HG02970 (cell line): ENCODE results near the gene FOXN3.

Experiments used
- ATAC-seq: cut with Tn5 transposase; IDR thresholded peaks from one replicate; pipeline ENCODE4 v1.9.1; 2021; ENCODE audit warnings: mild to moderate bottlenecking, moderate library complexity, moderate number of reproducible peaks; ENCODE audit not compliant: unreplicated experiment, low FRiP score

FOXN3 gene

DNA sequence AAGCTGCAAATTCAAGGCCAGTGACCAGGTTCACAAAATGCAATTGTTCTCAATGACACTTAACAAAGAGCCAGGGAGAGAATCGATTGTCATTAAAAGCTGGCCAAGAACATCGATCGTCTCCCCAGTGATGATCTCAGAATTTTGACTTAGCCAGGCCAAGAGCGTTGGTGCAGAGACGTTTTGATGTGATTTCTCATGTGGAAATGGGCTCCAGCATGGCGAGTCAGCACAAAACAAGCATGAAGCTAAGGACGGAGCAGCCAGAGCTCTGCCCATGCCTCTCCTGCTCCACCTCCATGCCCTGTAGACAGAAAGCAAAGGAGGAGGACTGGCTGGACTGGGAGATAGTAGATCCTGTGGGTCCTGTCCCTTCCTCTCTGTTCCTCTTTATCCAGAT is 270.8 kb downstream of the FOXN3 start:
- ATAC-seq, result no peak

DNA sequence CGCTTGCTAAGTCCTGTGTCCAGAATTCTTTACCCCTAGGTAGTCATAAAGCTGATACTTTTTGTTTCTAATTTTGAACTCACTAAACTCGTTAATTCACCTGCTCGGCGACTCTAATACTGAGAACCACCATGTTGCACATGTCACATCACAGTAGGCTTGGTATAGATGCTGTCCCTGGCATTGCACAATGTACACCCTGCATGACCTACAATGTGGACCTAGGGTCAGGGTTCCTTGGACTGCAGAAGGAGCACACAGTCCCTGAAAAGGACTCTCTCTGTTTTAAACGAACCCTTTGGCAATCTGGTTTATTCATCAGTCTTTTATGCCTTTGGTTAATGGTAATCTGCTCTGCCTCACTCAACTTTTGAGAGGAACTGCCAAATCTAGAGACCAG is 272.4 kb downstream of the FOXN3 start:
- ATAC-seq, result no peak

DNA sequence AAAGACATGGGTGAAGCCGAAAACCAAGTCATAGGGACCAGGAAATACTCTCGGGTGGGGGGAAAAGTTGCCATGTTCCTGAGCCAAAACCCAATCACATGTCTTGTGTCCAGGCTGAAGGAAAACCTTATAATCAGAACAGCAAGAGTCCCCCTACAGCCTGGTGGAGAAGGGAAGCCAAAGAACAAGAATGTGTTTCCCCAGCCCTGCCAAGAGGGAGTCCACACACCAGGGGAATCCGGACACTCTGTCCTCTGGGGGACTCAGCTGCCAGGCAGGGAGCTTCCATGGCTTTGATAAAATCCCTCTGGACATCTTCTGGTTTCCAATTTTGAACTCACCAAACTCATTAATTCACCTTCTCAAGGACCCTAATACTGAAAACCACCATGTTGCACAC is 273.0 kb downstream of the FOXN3 start:
- ATAC-seq, result no peak

DNA sequence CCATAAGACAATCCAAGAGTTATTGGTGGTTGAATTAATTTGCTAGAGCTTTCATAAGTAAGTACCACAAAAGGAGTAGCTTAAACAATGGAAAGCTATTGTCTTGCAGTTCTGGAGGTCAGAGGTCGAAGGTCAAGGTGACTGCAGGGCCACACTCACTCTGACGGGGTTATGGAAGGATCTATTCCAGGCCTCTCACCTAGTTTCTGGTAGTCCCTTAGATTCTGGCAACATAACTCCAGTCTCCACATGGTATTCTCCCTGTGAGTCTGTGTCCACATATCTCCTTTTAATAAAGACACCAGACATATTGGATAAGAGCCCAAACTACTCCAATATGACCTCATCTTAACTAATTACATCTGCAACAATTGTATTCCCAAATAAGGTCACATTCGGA is 273.4 kb downstream of the FOXN3 start:
- ATAC-seq, result no peak

DNA sequence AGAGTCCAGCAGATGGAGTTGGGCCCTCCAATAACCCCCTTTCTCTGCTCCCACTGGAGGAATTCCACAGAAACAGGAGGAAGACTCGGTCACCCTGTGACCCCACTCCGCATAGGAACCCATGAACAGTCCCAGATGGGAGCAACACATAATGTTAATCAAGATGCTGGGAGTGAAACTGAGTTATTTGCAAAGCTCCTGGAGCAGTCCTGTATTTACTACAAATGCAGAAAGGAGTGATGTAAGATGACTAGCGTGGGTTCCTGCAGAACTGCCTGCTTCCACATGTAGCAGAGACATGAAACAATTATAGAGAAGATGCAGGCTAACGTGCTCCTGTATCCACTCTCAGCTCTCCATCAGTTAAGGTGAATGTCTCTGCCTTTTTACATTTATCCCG is 274.7 kb downstream of the FOXN3 start:
- no peak for ATAC-seq

DNA sequence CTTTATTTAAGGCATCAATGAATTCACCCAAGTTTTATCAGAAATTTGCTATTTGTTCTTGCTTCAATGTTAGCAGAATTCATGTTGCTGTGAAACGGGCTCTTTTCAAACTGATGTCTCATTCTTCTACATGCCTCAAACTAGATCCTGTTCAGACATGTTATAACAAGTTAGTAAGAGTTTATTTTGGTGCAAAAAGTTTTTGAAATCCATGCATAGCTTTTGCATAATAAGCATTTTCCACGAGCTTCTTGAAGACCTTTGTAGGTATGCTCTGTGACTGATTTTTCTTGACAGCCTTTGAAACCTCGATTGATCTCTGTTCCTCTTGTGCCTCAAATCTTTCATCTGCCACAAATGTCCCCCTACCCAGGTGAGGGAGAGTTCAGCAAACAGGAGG is 275.2 kb downstream of the FOXN3 start:
- no peak for ATAC-seq

DNA sequence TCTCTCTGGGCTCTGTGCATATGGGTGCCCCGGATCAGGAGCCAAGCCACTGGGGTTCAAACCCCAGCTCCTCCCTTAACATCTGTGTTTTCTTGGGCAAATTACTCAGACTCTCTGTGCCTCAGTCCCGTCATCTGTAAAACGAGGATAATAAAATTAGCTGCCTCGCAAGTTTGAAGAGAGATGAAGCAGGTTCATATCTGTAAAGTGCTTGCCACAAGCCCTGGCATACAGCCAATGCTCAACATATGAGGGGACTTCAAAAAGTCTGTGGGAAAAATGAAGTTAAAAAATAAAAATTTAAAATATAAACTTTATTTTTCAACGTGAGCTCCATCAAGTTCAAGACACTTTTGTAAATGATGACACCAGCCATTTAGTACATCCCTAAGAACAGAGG is 276.7 kb downstream of the FOXN3 start:
- ATAC-seq, result no peak

DNA sequence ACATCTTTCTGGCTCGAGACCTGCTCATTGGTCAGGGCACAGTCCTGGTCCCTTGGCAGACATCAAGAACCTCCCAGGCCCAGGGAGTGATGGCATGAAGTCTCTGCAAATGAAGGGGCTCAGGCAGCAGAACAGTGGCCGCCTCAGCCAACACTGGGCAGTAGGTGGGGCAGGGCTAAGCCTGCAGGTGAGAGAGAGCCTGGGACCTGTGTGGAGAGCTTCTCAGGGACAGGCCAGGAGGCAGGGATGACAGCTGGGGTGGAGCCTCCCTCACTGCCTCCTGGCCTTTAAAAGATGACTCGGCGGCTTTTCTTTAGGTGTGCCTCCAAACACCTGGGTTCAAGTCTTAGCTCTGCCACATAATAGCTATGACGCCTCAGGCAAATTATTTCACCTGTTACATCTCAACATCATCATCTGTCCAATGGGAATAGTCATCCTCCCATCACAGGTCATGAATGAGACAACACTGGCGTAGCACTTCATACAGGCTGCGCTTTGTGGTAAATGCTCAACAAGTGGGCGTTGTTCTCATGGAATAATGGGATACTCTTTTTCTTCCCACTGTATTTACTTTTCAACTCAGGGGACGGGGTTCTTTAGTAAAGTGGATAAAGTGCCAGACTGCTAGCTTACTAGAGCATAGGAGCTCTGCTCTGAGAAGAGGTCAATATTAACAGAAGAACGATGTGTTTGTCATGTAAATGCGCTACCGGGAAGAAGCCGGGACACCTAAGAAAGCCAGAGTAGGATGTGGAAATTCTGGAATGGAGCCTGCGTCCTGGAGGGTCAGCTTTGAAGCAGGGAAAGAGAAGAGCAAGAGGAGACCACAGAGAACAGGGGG is 277.4 kb downstream of the FOXN3 start:
- ATAC-seq, result no peak

DNA sequence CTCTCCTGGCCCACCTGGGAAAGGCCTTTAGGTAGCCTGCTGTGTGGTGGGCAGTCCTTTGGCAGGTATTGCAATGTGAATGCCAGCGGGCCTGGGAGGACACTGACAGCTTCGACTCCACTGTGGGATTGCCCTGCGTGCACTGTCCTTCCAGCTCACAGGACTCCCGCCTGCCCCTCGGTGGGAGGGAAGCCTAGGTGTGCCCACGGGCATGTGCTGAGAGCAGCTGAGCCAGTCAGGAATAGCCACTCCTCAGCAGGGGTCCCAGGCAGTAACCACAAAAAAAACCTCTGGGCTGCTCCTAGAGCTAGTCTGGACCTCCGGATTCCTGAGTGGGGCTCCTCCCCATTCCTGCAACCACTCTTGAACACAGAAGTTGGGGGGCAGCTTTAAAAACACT is 278.2 kb downstream of the FOXN3 start:
- no peak for ATAC-seq

DNA sequence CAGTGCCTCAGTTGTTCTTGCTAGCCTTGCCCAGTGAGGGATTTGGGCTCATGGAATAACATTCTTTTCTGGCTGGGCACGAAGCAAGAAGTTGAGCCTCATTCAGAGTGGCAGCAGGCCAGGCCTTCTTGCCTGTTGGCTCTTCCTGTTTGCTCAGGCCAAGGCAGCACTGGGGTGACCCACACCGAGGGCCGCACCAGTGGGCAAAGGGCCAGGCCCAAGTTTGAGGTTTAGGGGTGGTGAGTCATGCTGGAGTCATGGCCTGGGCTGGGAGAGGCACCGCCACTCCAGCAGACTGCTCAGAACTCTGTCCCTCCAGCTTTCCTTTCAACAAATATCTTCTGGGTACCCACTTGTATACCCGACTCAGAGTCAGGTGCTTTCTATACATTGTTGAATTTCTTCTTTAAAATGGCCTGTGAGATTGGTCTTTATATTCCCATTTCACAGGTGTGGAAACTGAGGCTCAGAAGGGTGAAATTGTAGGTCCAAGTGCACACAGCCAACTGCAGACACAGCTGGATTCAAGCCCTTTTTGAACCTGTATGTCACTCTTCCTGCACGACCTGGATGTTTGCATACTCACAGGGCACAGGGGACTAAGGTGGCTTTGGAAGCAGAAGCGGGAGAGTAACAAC is 279.4 kb downstream of the FOXN3 start:
- no peak for ATAC-seq

DNA sequence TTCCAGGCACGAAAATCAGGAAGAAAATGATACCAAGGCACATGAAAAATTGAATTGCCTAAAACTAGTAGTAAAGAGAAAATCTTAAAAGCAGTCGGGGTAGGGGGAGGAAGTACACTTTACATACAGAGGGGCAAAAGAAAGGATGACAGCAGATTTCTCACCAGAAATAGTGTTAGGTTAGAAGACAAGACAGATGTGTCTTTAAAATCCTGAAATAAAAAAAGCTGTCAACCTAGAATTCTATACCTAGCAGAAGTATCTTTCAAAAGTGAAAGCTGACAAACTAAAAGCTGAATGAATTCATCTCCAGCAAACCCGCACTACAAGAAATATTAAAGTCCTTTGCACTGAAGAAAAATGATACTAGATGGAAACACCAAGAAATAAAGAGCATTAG is 280.4 kb downstream of the FOXN3 start:
- no peak for ATAC-seq

DNA sequence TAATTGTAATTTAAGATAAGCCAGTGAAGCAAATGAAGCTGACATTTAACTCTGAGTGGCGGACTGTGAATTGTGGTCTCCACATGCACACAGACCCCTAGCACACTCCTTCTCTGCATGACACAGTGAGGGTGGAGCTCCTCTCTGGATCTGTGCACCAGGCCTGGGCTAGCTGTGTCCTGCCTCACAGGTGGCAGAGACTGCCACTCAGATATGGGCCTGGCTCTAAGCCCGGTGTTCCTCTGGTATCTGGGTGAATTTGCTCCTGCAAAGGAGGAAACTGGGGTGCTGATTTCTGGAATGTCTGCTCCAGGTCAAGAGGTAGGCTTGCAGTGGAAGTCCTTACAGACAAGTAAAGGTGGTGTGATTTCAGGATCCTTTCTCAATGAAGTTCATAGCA is 282.4 kb downstream of the FOXN3 start:
- no peak for ATAC-seq

DNA sequence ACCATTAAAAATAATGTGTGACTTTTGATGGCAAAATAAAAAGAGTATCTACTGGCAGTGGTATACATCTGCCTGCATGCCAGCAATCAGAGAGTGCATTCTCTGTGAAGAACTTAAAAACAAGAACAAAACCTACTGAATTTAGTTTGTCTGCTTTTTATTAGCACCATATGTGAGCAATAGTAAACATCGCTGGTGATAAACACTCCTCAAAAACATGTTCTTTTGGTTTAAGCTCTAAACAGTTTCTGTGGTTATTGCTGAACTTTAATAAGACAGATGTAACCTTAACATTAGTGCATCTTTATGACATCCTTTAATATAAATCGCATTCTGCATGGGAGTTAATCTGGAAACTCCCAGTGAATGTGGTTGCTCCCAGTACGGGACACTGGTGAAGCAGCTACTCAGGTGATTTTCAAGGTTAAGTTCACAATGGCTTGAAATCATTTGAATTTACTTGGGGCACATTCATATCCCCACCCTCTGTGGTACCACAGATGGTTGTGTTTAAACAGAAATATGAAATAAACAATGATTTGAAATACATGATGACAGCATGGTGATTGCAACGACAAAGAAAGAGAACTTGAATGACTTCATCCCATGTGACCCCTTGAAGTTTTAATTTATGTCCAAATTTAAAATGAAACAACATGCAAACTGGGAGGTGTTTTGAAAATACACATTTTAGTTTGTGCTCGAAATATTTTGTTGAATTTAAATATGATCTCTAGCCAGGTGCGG is 285.9 kb downstream of the FOXN3 start:
- no peak for ATAC-seq

DNA sequence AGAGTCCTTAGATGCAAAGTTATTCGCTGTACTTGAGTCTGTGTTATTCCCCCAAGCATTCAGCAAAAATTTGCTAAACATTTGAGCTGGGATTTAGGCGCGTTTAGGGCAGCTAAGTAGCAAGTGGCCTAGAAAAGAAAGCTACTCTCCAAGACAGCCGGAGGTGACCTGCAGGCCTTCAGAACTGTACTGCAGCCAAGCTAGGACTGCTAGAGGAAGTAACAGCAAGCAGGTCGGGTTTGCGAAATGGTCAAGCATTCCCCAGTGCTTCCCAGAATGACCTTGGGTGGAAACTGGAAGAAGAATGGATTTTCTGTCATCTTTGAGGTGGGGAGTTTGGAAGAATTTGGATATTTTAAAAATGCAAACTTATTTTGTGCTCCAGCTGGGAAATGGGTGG is 287.5 kb downstream of the FOXN3 start:
- no peak for ATAC-seq

DNA sequence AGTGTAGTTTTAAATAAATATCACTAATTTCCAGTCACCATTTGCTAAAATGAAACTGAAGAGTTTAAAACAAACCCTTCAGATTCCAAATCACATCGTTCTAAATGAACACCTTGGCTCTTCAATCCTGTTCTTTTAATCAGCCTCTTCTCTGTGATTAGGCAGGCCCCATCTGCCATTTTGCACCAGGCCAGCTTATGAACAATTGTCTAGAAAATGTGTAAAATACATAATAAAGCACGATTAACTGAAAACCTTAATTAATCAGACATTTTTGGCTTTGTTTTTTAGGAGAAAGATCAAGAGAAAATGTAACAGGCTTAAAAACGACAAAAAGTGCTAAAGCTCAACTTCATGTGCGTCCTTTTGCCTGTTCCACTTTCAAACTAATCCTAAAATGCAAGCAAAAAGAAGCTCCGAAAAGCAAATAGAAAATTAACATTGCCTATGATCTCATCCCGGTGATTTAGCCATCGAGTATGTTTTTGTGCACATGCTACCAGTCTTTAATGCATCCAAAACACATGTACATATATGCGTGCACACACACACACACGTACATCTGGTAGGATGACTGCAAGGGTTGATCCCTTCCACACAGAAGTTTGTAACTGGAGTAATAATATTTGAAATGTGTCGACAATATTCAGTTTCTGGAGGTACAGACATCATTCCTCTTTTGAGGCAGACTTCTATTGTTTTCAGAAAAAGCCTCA is 288.6 kb downstream of the FOXN3 start:
- no peak for ATAC-seq

DNA sequence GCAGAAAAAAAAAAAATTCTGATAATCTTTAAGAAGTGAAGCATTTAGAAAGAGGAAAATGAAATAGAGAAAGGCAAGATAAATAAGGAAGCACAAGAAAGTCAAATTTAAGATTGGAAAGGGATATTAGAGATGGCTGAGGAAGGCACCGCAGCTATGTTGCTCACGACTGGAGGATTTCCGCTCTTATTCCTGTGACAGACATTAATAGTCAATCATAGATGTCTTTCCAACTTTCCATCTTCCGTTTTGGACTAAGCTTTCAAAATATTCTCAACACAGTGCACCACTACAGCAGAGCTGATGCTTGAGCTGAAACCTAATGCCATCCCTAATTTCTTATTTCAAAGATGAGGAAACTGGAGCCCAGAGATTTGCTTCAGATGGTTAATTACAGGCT is 290.6 kb downstream of the FOXN3 start:
- no peak for ATAC-seq

DNA sequence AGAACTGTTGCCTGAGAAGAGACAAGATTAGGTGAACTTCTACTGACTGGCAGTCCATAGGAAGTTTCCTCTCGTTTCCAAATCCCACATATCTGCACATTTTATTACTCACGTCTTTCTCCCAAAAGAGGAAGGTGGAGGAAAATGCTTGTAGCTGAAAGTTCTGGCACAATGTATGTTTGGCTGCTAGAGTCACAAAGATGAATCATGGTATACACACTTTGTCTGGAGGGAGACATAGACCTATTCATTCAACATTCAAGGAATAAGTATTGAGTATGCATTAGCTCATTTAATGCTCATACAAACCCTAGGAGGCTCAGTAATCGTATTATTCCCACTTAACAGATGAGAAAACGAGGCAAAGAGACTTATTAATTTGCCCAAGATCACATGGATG is 291.8 kb downstream of the FOXN3 start:
- no peak for ATAC-seq

DNA sequence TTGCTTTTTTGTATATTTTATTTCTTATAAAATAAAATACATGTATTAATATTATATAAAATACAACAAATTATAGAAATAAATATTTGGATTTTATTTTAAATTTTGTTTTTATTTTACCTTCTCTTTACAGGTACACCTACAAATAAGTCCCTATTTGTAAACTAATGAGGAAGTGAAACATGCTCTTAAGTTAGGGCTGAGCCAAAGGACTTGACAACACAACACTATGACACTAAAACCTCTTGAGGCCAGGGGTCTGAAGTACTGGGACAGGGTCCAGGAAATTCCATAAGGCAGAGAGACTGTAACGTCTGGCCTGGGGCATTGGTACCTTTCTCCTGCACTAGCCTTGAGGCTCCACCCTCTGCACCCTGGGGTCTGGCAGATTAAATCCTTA is 293.2 kb downstream of the FOXN3 start:
- no peak for ATAC-seq

DNA sequence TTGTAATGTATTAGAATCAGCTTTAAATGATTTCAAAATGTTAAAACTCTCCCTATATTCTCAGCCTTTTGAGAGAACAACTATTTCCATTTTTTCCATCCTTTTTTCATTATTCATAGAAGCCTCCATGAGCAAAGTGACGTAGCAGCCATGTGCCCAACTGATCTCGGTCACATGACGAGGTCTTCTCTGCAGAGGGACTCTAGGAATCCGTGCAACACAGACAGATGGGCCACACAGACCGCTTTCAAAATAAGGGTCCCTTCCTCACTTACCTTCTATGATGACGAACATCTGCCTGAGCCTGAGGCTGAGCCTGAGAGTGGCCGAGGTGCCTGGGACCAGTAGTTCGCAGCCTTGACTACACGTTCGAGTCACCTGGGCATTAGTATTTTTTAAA is 293.8 kb downstream of the FOXN3 start:
- no peak for ATAC-seq

DNA sequence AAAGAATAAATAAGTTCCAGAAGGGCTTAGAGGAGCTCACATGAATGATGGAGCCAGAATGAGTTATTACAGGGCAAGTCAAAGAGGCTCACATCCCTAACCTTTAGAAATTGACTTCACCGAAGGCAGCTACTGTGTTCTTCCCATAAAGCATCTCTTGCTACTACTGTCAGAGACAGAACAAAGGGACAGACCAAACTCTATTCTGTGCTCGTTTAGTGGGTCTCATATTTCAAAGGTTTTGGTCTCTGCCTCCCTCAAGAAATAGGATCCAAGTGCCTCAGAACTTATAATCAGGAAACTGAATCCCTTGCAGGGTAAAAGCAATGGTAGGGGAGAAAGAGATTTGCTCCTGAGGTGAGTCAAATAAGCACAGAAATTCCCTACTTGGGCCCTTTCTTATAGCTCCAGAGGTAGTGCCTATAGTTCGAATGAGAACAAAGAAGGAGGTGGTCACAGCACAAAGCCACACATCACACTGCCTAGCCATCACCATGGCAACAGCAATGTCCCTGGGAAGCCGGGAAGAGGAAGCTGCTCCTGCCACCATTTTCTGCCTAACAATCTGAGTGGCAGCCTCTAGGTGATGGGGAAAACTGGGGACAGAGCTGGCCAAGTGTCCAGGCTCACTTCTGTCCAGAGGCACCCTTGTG is 294.9 kb downstream of the FOXN3 start:
- ATAC-seq, result no peak
